HCT116 (cell line): Measurements from ENCODE around the gene ENOX1. TPM values are rescaled to one million over a fixed set of nuclear protein-coding genes. Genes with fewer than 3 reads are reported as not detected.

Source experiments
- ATAC-seq: fragments of 200-7000 bp; cut with Tn5 transposase; 2 replicates; pipeline ENCODE4 v1.9.1; 2020; ENCODE audit warnings: mild to moderate bottlenecking, moderate library complexity
- BruUV-seq: library from RNA; stranded (reverse); fragments of 400-500 nt; replicated peaks from 2 replicates; lab custom pipeline; 2021; lab: Mats Ljungman, UMichigan
- CTCF ChIA-PET: fragments of 300-600 bp; sonication (Branson Sonifier 250); formaldehyde crosslinking; loops from one replicate; lab custom pipeline; 2021; ENCODE audit warnings: antibody characterized with exemption; lab: Charles Lee
- POLR2A ChIA-PET: fragments of 300-600, 350-600 bp; sonication (Branson Sonifier 250); formaldehyde crosslinking; loops from one replicate; lab custom pipeline; 2021; ENCODE audit warnings: antibody characterized with exemption; lab: Charles Lee
- RAD21 ChIA-PET, 2 experiments: fragments of 300-600 bp; sonication (Branson Sonifier 250); formaldehyde crosslinking; loops; one replicate each; lab custom pipeline; 2023; ENCODE audit warnings: low total read pairs in 2 of 2; ENCODE audit not compliant: uncharacterized antibody in 2 of 2, unreplicated experiment in 2 of 2, low non-redundant PET in 1 of 2; lab: Charles Lee
- DNase-seq: peaks from one replicate; pipeline ENCODE4 v3.0.0-alpha.2; 2010; ENCODE audit warnings: low read depth, low spot score
- H2AFZ ChIP-seq: fragments of 200-600 bp; shearing (Covaris generic), sonication (generic); 2 replicates; pipeline ENCODE4 v1.6.1; 2017; ENCODE audit warnings: low read depth, mixed run types, mixed read lengths, antibody characterized with exemption, low read length; ENCODE audit not compliant: poor library complexity, severe bottlenecking
- H3K27ac ChIP-seq: 2 replicates; pipeline ENCODE4 v1.5.1; 2012; ENCODE audit warnings: low read depth, low read length
- H3K27me3 ChIP-seq: fragments of 200-600 bp; sonication (generic); 2 replicates; pipeline ENCODE4 v1.6.1; 2016; ENCODE audit warnings: mixed run types, low read length, mixed read lengths; ENCODE audit not compliant: insufficient read depth
- H3K36me3 ChIP-seq, 2 experiments: fragments of 200-500 bp in 1 of 2; fragments of 200-600 bp in 1 of 2; sonication (Bioruptor generic) in 1 of 2; sonication (generic) in 1 of 2; 2 replicates each; pipeline versions ENCODE4 v1.5.1 to v1.6.1; 2014 to 2016; ENCODE audit warnings: low read length in 2 of 2, inconsistent platforms in 1 of 2, mixed read lengths in 1 of 2, mixed run types in 1 of 2; ENCODE audit not compliant: insufficient read depth in 2 of 2, control insufficient read depth in 1 of 2
- H3K4me1 ChIP-seq, 2 experiments: fragments of 200-600 bp in 1 of 2; sonication (generic) in 1 of 2; 2 replicates each; pipeline versions ENCODE4 v1.5.1 to v1.6.1; 2012 to 2017; ENCODE audit warnings: low read length in 2 of 2, inconsistent platforms in 1 of 2, mild to moderate bottlenecking in 1 of 2, mixed read lengths in 1 of 2, mixed run types in 1 of 2, moderate library complexity in 1 of 2; ENCODE audit not compliant: insufficient read depth in 2 of 2, control insufficient read depth in 1 of 2
- H3K4me2 ChIP-seq: fragments of 200-600 bp; sonication (generic); 2 replicates; pipeline ENCODE4 v1.6.1; 2017; ENCODE audit warnings: mixed run types, low read length, mixed read lengths
- H3K4me3 ChIP-seq, 2 experiments: fragments of 200-600 bp in 1 of 2; sonication (generic) in 1 of 2; replicated peaks in 1 of 2; 2 replicates each; pipeline ENCODE4 v1.5.1; 2011 to 2016; ENCODE audit warnings: low read length in 2 of 2, control low read depth in 1 of 2, low read depth in 1 of 2, mild to moderate bottlenecking in 1 of 2, mixed read lengths in 1 of 2, mixed run types in 1 of 2
- H3K79me2 ChIP-seq: fragments of 200-600 bp; sonication (generic); 2 replicates; pipeline ENCODE4 v1.6.1; 2017; ENCODE audit warnings: mild to moderate bottlenecking, mixed run types, low read length, moderate library complexity, mixed read lengths; ENCODE audit not compliant: insufficient read depth
- H3K9ac ChIP-seq: fragments of 200-600 bp; sonication (generic); 2 replicates; pipeline ENCODE4 v1.6.1; 2016; ENCODE audit warnings: low read length, mixed read lengths
- H3K9me2 ChIP-seq: fragments of 200-600 bp; sonication (generic), shearing (Covaris generic); 2 replicates; pipeline ENCODE4 v1.6.1; 2017; ENCODE audit warnings: mixed run types, mild to moderate bottlenecking, moderate library complexity; ENCODE audit not compliant: insufficient read depth
- H3K9me3 ChIP-seq, 2 experiments: fragments of 200-500 bp in 1 of 2; fragments of 200-600 bp in 1 of 2; sonication (Bioruptor generic) in 1 of 2; sonication (generic) in 1 of 2; 2 replicates each; pipeline ENCODE4 v1.6.1; 2014 to 2017; ENCODE audit warnings: low read length in 2 of 2, mixed read lengths in 2 of 2, inconsistent platforms in 1 of 2, low read depth in 1 of 2, mild to moderate bottlenecking in 1 of 2, mixed run types in 1 of 2, moderate library complexity in 1 of 2; ENCODE audit not compliant: control insufficient read depth in 1 of 2, insufficient read depth in 1 of 2
- H4K20me1 ChIP-seq: fragments of 200-600 bp; sonication (generic), shearing (Covaris generic); 2 replicates; pipeline ENCODE4 v1.6.1; 2017; ENCODE audit warnings: mixed run types, mild to moderate bottlenecking, moderate library complexity; ENCODE audit not compliant: insufficient read depth
- ATF3 ChIP-seq: IDR thresholded peaks from 2 replicates; pipeline ENCODE4 v1.6.1; 2012
- CBX3 ChIP-seq: IDR thresholded peaks from 2 replicates; pipeline ENCODE4 v1.6.1; 2012; ENCODE audit warnings: low read depth
- EGR1 ChIP-seq: IDR thresholded peaks from 2 replicates; pipeline ENCODE4 v1.6.1; 2012; ENCODE audit warnings: low read depth
- EZH2 ChIP-seq: fragments of 200-600 bp; sonication (generic); IDR thresholded peaks from 2 replicates; pipeline ENCODE4 v1.6.1; 2017; ENCODE audit warnings: antibody characterized with exemption, mixed run types
- JUND ChIP-seq: IDR thresholded peaks from 2 replicates; pipeline ENCODE4 v1.6.1; 2012
- POLR2AphosphoS5 ChIP-seq: IDR thresholded peaks from 2 replicates; pipeline ENCODE4 v1.6.1; 2011; ENCODE audit warnings: mild to moderate bottlenecking, low read depth, low read length, moderate library complexity
- SIN3A ChIP-seq: IDR thresholded peaks from 2 replicates; pipeline ENCODE4 v1.6.1; 2012; ENCODE audit warnings: low read depth
- SP1 ChIP-seq: IDR thresholded peaks from 2 replicates; pipeline ENCODE4 v1.6.1; 2012; ENCODE audit warnings: low read depth
- TCF7L2 ChIP-seq: IDR thresholded peaks from 2 replicates; pipeline ENCODE4 v1.7.0; 2011; ENCODE audit warnings: borderline replicate concordance, inconsistent platforms; ENCODE audit not compliant: insufficient read depth, insufficient read length; ENCODE audit errors: extremely low read depth
- ZBTB33 ChIP-seq: IDR thresholded peaks from 2 replicates; pipeline ENCODE4 v1.6.1; 2011; ENCODE audit warnings: mild to moderate bottlenecking, low read length, moderate library complexity; ENCODE audit not compliant: insufficient replicate concordance; ENCODE audit errors: extremely low read depth
- intact Hi-C: fragments of 100-400 bp; cut with micrococcal nuclease; formaldehyde crosslinking; loops from 2 replicates; pipeline ENCODE4 v1.10.0; 2022
- total RNA-seq: library from RNA; stranded (reverse); gene quantifications from one replicate; pipeline ENCODE4 v1.2.1, GENCODE V29; 2021; ENCODE audit not compliant: unreplicated experiment

ENOX1 gene
- total RNA-seq, 1 experiment from 2014 or later: 4.5 TPM

GRCh38 chr13:43758834-43759233 lies 27.9 kb downstream of the ENOX1 start:
- Histone ChIP-seq H3K27ac (no peak overlapping the region), H2AFZ (no peak overlapping the region), H3K9me2 (no peaks in the 10 kb centered on the region), H4K20me1 (no peaks in the 10 kb centered on the region), H3K4me3 (no peak overlapping the region), H3K27me3 (no peaks in the 10 kb centered on the region; the same call in 1 of the 2 replicates), H3K9ac (no peak overlapping the region), H3K4me2 (no peak overlapping the region), H3K36me3 (no peaks in the 10 kb centered on the region), H3K4me1 (no peaks in the 10 kb centered on the region), H3K79me2 (no peaks in the 10 kb centered on the region), H3K9me3 (no peaks in the 10 kb centered on the region)
- ChIA-PET POLR2A (no interaction called here), RAD21 (no interaction called here), CTCF (no interaction called here)
- DNase-seq: no peak
- intact Hi-C loops: no loop called here
- no TSS peak for BruUV-seq
- no peak for ATAC-seq
- TF ChIP-seq POLR2AphosphoS5: no peak
- TF ChIP-seq JUND: no peak
- TF ChIP-seq EGR1: no peak
- TF ChIP-seq CBX3: no peak
- no peak for TF ChIP-seq ZBTB33
- TF ChIP-seq SIN3A: no peak
- no peak for TF ChIP-seq SP1
- TF ChIP-seq TCF7L2: no peak
- TF ChIP-seq ATF3: no peak
- TF ChIP-seq EZH2: no peak
